Vagina (tissue), 2 donors: ENCODE measurements around the gene ATG4A.

Source experiments
- POLR2AphosphoS5 ChIP-seq, 2 donors: sonication (generic); formaldehyde crosslinking; IDR thresholded peaks; one replicate each; pipeline ENCODE4 v1.9.0; 2017; ENCODE audit warnings: antibody characterized with exemption in 2 of 2, mild to moderate bottlenecking in 2 of 2, low read depth in 1 of 2; ENCODE audit not compliant: insufficient read depth in 1 of 2
- TF ChIP-seq, protein P1 (sequence below), 3 experiments: fragments of 450-650 bp in 2 of 3; fragments of 200-600 bp in 1 of 3; sonication (generic) in 1 of 3; IDR thresholded peaks; one replicate each; pipeline ENCODE4 v1.5.1; 2017 to 2019; ENCODE audit warnings: antibody characterized with exemption in 3 of 3, mild to moderate bottlenecking in 2 of 3, moderate library complexity in 2 of 3

DNA sequence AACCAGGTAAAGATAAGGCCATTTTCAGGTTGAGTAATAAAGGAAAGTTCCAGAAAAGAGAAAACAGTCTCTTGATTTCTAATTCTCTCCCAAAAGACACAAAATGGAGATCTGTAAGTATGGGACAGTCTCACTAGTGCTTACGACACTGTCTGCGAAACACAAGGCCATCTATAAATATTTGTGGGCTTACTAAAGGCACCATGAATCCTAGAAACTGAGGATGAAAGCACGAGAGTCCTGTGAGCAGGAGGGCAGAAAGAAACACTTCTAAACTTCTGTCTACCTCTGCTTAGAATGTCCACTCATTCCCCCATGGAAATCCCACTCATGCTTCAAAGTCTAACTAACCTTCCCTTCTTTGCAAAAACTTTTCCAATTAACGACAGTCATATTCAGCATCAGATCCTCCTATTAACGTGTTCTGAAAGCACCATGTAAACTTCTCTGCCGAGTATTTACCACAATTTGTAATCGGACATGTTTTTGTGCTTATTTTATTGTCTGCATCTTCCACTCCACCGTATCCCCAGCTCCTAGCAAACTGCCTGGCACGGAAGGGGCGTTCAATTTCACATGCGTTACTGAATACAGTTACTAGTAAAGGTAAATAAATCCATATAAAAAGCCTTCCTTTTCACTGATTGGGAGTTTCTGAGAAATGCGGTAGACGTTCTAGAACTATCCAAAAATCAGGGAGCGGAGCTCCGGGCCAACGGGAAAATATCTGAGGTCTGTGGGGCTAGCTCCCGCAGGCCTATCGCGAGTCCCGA, 901 bp upstream of the ATG4A start:
- TF ChIP-seq, protein P1, sequence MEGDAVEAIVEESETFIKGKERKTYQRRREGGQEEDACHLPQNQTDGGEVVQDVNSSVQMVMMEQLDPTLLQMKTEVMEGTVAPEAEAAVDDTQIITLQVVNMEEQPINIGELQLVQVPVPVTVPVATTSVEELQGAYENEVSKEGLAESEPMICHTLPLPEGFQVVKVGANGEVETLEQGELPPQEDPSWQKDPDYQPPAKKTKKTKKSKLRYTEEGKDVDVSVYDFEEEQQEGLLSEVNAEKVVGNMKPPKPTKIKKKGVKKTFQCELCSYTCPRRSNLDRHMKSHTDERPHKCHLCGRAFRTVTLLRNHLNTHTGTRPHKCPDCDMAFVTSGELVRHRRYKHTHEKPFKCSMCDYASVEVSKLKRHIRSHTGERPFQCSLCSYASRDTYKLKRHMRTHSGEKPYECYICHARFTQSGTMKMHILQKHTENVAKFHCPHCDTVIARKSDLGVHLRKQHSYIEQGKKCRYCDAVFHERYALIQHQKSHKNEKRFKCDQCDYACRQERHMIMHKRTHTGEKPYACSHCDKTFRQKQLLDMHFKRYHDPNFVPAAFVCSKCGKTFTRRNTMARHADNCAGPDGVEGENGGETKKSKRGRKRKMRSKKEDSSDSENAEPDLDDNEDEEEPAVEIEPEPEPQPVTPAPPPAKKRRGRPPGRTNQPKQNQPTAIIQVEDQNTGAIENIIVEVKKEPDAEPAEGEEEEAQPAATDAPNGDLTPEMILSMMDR (IDR thresholded peaks at IDR 0.05), result no peak
- no peak for TF ChIP-seq POLR2AphosphoS5 (IDR thresholded peaks at IDR 0.05; ENCODE audit: insufficient read depth in 1 of 2, low read depth in 1 of 2)
